Measurements from ENCODE around the gene CHKB.
"Not testable (repeated sequence)": the region's sequence is repeated elsewhere in the genome, so short reads cannot be mapped to it uniquely, and the experiment has no call there.

Gene CHKB

DNA sequence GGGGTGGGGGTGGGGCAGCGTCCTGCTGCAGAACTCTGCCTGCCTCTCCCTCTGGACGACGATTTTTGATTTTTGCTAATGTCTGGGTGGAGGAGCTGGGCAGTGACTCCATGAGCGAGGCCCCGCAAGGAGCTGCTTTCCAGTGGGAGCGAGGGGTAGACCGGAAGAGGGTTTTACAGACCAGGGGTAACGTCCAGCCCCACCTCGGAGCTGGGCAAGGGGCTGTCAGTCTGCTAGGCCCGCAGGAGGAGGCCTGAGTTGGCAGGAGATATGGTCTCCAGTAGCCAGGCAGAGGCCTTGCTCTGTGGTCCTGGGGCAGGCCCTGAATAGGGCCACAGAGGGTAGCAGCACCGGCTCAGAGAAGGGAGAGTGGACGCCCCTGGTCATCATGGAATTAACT, 26.9 kb upstream of the CHKB start:
- CTCF ChIA-PET: no interaction called here
- no peak for DNase-seq (ENCODE audit: extremely low spot score)
- POLR2A ChIA-PET: interaction anchor here (0.9 to 1.4 kb wide), 3 partner anchors 8 to 27 kb away, joined by 3 to 4 read pairs (median 3); partner anchors contain the start of gene CHKB
- TF ChIP-seq HDGF (IDR thresholded peaks at IDR 0.05; ENCODE audit: borderline replicate concordance) (no peak), SP1 (IDR thresholded peaks at IDR 0.05) (no peak), BHLHE40 (IDR thresholded peaks at IDR 0.05; ENCODE audit: borderline replicate concordance) (no peak), CTBP1 (IDR thresholded peaks at IDR 0.05; ENCODE audit: borderline replicate concordance) (no peak), NFRKB (IDR thresholded peaks at IDR 0.05) (no peak), SUZ12 (IDR thresholded peaks at IDR 0.05) (no peak), FOXK2 (IDR thresholded peaks at IDR 0.05) (no peak), ZNF384 (IDR thresholded peaks at IDR 0.05) (no peak), ELF4 (IDR thresholded peaks at IDR 0.05) (no peak), L3MBTL2 (conservative IDR thresholded peaks at IDR 0.05) (no peak), TARDBP (IDR thresholded peaks at IDR 0.05) (no peak), FOXM1 (IDR thresholded peaks at IDR 0.05; ENCODE audit: borderline replicate concordance) (no peak), LEF1 (IDR thresholded peaks at IDR 0.05; ENCODE audit: borderline replicate concordance) (no peak), FOXA1 (IDR thresholded peaks at IDR 0.05) (no peak), ARNT (IDR thresholded peaks at IDR 0.05) (no peak)
- TF ChIP-seq, protein P1, sequence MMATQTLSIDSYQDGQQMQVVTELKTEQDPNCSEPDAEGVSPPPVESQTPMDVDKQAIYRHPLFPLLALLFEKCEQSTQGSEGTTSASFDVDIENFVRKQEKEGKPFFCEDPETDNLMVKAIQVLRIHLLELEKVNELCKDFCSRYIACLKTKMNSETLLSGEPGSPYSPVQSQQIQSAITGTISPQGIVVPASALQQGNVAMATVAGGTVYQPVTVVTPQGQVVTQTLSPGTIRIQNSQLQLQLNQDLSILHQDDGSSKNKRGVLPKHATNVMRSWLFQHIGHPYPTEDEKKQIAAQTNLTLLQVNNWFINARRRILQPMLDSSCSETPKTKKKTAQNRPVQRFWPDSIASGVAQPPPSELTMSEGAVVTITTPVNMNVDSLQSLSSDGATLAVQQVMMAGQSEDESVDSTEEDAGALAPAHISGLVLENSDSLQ (IDR thresholded peaks at IDR 0.05): no peak

DNA sequence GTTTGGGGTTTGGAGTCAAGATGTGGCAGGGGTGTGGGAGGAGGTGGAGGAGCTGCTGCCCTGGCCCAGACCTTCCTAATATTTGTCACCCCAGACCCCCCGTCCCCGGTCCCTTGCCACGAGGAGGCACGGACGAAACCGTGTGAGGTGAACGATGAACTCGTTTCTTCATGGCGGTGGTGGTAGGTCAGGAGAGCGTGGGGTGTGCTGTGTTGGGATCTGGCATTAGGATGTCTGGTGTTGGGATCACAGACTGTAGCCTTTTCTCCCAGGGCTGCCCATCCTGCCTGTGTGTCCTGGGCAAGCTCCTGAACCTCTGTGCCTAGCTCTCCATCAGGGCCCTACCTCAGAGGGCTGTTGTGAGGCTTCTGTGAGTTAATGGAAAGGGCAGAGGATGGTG, 26.3 kb upstream of the CHKB start:
- TF ChIP-seq FOXK2 (IDR thresholded peaks at IDR 0.05) (no peak), SP1 (IDR thresholded peaks at IDR 0.05) (no peak), ELF4 (IDR thresholded peaks at IDR 0.05) (no peak), LEF1 (IDR thresholded peaks at IDR 0.05; ENCODE audit: borderline replicate concordance) (no peak), SUZ12 (IDR thresholded peaks at IDR 0.05) (no peak), CTBP1 (IDR thresholded peaks at IDR 0.05; ENCODE audit: borderline replicate concordance) (no peak), L3MBTL2 (conservative IDR thresholded peaks at IDR 0.05) (no peak)
- TF ChIP-seq, protein P1 (IDR thresholded peaks at IDR 0.05): no peak
- no peak for DNase-seq (ENCODE audit: extremely low spot score)
- ChIA-PET CTCF (no interaction called here), POLR2A (interaction anchor here (1.0 to 1.4 kb wide), 2 partner anchors 8 to 26 kb away, joined by 3 to 4 read pairs; partner anchors contain the start of gene CHKB)

DNA sequence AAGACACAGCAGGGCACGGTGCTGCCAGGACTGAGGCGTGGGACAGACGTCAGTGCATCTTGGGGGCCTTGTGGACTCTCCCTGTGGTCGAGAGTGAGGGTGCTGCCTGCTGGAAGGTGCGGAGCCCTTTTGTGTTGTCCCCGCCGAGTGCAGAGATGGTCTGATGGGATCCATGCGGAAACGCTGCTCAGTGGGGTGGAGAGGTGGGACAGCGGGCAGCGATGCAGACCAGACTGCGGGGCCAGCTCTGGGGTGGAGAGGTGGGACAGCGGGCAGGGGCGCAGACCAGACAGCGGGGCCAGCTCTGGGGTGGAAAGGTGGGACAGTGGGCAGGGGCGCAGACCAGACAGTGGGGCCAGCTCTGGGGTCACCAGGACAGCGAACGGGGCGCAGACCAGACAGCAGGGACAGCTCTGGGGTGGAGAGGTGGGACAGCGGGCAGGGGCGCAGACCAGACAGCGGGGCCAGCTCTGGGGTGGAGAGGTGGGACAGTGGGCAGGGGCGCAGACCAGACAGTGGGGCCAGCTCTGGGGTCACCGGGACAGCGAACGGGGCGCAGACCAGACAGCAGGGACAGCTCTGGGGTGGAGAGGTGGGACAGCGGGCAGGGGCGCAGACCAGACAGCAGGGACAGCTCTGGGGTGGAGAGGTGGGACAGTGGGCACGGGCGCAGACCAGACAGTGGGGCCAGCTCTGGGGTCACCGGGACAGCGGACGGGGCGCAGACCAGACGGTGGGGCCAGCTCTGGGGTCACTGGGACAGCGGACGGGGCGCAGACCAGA, 25.6 kb upstream of the CHKB start:
- DNase-seq (ENCODE audit: extremely low spot score); POLR2A ChIA-PET; CTCF ChIA-PET: not testable (repeated sequence)

DNA sequence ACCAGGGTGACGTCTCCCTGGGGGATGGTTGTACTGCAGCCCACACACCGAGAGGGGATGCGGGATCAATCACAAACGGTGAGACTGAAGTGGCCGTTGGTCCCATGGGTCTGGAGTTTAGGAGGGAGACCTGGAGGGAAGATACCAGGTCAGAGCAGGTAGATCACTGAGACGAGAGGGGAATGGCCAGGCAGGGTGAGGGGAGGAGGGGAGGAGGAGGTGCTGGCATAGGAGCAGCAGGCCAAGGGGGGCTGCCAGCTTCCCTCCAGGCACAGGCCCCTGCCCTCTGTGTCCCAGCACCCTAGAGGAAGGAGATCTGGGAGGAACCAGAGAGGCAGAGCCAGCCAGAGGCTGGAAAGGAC, 25.0 kb upstream of the CHKB start:
- TF ChIP-seq NFRKB (IDR thresholded peaks at IDR 0.05) (no peak), ARNT (IDR thresholded peaks at IDR 0.05) (no peak), FOXK2 (IDR thresholded peaks at IDR 0.05) (no peak), LEF1 (IDR thresholded peaks at IDR 0.05; ENCODE audit: borderline replicate concordance) (no peak), SUZ12 (IDR thresholded peaks at IDR 0.05) (no peak), BHLHE40 (IDR thresholded peaks at IDR 0.05; ENCODE audit: borderline replicate concordance) (no peak), HDGF (IDR thresholded peaks at IDR 0.05; ENCODE audit: borderline replicate concordance) (no peak)
- DNase-seq (ENCODE audit: extremely low spot score): no peak
- ChIA-PET CTCF (no interaction called here), POLR2A (no interaction called here)

DNA sequence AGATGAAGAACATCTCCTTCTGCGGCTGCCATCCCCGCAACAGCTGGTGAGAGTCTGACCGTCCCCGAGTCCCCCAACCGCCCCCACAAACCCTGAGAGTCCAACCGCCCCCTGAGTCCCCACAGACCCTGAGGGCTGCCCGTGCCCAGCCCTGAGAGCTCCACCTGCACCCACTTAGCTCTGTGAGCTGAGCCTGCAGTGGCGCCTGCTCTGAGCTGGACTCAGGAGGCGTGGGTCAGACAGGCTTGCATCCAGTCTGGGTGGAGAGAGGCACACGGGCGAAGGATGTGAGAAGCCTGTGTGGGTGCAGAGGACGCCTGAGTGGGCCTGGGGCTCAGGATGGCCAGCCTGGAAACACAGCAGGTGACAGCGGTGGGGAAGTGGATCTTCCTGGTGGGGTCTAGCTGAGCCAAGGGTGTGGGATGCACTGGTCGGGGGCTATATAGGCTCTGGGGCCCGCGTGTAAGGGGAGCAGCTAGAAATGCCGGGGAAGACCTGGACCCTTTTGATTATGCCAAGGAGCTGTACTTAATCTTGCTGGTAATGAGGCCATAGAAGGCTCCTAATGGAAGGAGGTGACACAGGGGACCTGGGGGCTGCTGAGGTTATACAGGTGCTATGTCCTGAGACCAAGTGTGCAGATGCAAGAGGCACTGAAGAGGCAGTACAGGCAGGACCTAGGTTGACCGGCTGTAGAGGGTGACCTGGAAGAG, 24.5 kb upstream of the CHKB start:
- POLR2A ChIA-PET: no interaction called here
- no peak for TF ChIP-seq FOXM1 (IDR thresholded peaks at IDR 0.05; ENCODE audit: borderline replicate concordance)
- TF ChIP-seq BHLHE40 (IDR thresholded peaks at IDR 0.05; ENCODE audit: borderline replicate concordance): no peak
- no peak for TF ChIP-seq ARNT (IDR thresholded peaks at IDR 0.05)
- no peak for TF ChIP-seq LEF1 (IDR thresholded peaks at IDR 0.05; ENCODE audit: borderline replicate concordance)
- TF ChIP-seq SP1 (IDR thresholded peaks at IDR 0.05): no peak
- no peak for TF ChIP-seq SUZ12 (IDR thresholded peaks at IDR 0.05)
- TF ChIP-seq ZNF384 (IDR thresholded peaks at IDR 0.05): no peak
- no peak for TF ChIP-seq FOXK2 (IDR thresholded peaks at IDR 0.05)
- CTCF ChIA-PET: interaction anchor here (1.4 kb wide), 1 partner anchor 14 kb away, joined by 6 read pairs; no protein-coding TSS in a partner anchor
- DNase-seq (ENCODE audit: extremely low spot score): no peak

DNA sequence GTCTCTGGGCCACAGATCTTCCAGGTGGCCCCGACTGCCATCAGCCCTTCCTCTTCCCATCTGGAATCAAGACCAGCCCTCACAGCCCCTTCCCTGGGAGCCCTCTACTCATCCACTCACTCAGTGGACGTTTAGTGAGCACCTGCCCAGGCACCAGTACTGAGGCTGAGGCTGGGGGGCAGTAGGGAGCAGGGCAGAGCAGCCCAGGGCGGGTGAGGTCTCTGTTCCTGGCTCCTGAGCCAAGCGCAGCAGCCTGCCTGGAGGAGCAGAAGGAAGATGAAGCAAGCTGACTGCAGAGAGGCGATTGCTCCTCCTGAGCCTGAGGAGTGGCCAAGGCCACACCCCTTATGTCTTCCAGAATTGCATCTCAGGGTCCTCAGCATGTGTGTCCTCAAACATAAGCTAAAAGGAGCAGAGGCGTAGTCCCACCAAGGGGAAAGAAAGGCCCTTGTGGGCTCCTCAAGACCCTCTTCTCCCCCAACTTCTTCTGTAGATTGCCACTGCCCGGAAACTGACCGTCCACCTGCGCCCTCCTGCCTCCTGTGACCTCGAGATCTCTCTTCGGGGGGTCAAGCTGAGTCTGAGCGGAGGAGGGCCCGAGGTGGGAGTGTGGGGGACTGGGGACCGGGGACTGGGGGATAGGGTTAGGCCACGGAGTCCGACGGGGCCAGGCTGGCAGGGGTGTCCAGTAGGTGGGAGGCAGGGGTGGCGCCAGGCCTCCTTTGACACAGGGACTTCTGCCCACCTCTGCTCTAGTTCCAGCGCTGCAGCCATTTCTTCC, 23.7 kb upstream of the CHKB start:
- no peak for DNase-seq (ENCODE audit: extremely low spot score)
- ChIA-PET CTCF (interaction anchor here (1.4 kb wide), 1 partner anchor 15 kb away, joined by 6 read pairs; no protein-coding TSS in a partner anchor), POLR2A (no interaction called here)
- no peak for TF ChIP-seq FOXK2 (IDR thresholded peaks at IDR 0.05)
- TF ChIP-seq TARDBP (IDR thresholded peaks at IDR 0.05): no peak
- no peak for TF ChIP-seq ELF4 (IDR thresholded peaks at IDR 0.05)
- TF ChIP-seq, protein P1 (IDR thresholded peaks at IDR 0.05): no peak
- no peak for TF ChIP-seq FOXA1 (IDR thresholded peaks at IDR 0.05)
- no peak for TF ChIP-seq ZNF384 (IDR thresholded peaks at IDR 0.05)
- no peak for TF ChIP-seq NFRKB (IDR thresholded peaks at IDR 0.05)
- no peak for TF ChIP-seq BHLHE40 (IDR thresholded peaks at IDR 0.05; ENCODE audit: borderline replicate concordance)
- TF ChIP-seq LEF1 (IDR thresholded peaks at IDR 0.05; ENCODE audit: borderline replicate concordance): no peak

All from HEK293T (cell line).